IMR-90 (cell line): ENCODE results near the gene DTX3. TPM values are rescaled to one million over a fixed set of nuclear protein-coding genes. Genes with fewer than 3 reads are reported as not detected.

Source experiments
- ATAC-seq: fragments of 200-7000 bp; cut with Tn5 transposase; 2 replicates; pipeline ENCODE4 v1.9.1; 2020; ENCODE audit warnings: low read depth, mild to moderate bottlenecking, moderate library complexity
- BruUV-seq: library from RNA; stranded (reverse); fragments of 400-500 nt; replicated peaks from 2 replicates; lab custom pipeline; 2021; lab: Mats Ljungman, UMichigan
- CTCF ChIA-PET: fragments of 300-600 bp; formaldehyde crosslinking; extraction: SDS; loops from one replicate; lab custom pipeline; 2021; ENCODE audit warnings: antibody characterized with exemption; lab: Yijun Ruan, JAX
- POLR2A ChIA-PET: fragments of 300-600 bp; sonication (Branson Sonifier 250); formaldehyde crosslinking; loops from one replicate; lab custom pipeline; 2022; ENCODE audit warnings: antibody characterized with exemption; ENCODE audit not compliant: unreplicated experiment; lab: Charles Lee
- DNase-seq: peaks from one replicate; pipeline ENCODE4 v3.0.0; 2013
- H2AFZ ChIP-seq: replicated peaks from 2 replicates; pipeline ENCODE3; 2013; ENCODE audit warnings: low read length, mild to moderate bottlenecking; ENCODE audit not compliant: poor library complexity
- H2AK5ac ChIP-seq: 2 replicates; pipeline ENCODE4 v1.6.1; 2013; ENCODE audit warnings: low read depth, low read length, inconsistent platforms
- H2AK9ac ChIP-seq: replicated peaks from 2 replicates; pipeline ENCODE3; 2013; ENCODE audit warnings: mild to moderate bottlenecking, low read depth, low read length, moderate library complexity; ENCODE audit not compliant: poor library complexity
- H2BK120ac ChIP-seq: 2 replicates; pipeline ENCODE4 v1.6.1; 2013; ENCODE audit warnings: low read depth, low read length, inconsistent platforms
- H2BK15ac ChIP-seq: 3 replicates; pipeline ENCODE4 v1.6.1; 2013; ENCODE audit warnings: low read depth, low read length, inconsistent platforms
- H2BK20ac ChIP-seq: 2 replicates; pipeline ENCODE4 v1.6.1; 2013; ENCODE audit warnings: low read depth, mild to moderate bottlenecking, inconsistent platforms, low read length, moderate library complexity
- H2BK5ac ChIP-seq: 2 replicates; pipeline ENCODE4 v1.6.1; 2013; ENCODE audit warnings: mild to moderate bottlenecking, low read depth, low read length, inconsistent platforms; ENCODE audit not compliant: poor library complexity, severe bottlenecking
- H3K14ac ChIP-seq: replicated peaks from 2 replicates; pipeline ENCODE4 v1.6.1; 2013; ENCODE audit warnings: low read depth, low read length, inconsistent platforms
- H3K18ac ChIP-seq: 2 replicates; pipeline ENCODE4 v1.6.1; 2013; ENCODE audit warnings: low read depth, low read length, control low read depth
- H3K23ac ChIP-seq: 2 replicates; pipeline ENCODE4 v1.6.1; 2013; ENCODE audit warnings: low read depth, low read length, inconsistent platforms
- H3K27ac ChIP-seq: 2 replicates; pipeline ENCODE4 v1.5.1; 2013; ENCODE audit warnings: mild to moderate bottlenecking, control low read depth, low read length; ENCODE audit not compliant: insufficient read depth
- H3K27me3 ChIP-seq: 2 replicates; pipeline ENCODE4 v1.6.1; 2013; ENCODE audit warnings: low read length; ENCODE audit not compliant: control insufficient read depth, insufficient read depth
- H3K36me3 ChIP-seq: 2 replicates; pipeline ENCODE4 v1.6.1; 2013; ENCODE audit warnings: low read length, mixed read lengths; ENCODE audit not compliant: control insufficient read depth, insufficient read depth
- H3K4ac ChIP-seq: 2 replicates; pipeline ENCODE4 v1.6.1; 2013; ENCODE audit warnings: low read depth, low read length, inconsistent platforms
- H3K4me1 ChIP-seq: 2 replicates; pipeline ENCODE4 v1.6.1; 2013; ENCODE audit warnings: low read length, mixed read lengths; ENCODE audit not compliant: control insufficient read depth, insufficient read depth
- H3K4me2 ChIP-seq: 2 replicates; pipeline ENCODE4 v1.6.1; 2013; ENCODE audit warnings: low read depth, mild to moderate bottlenecking, control low read depth, low read length, moderate library complexity
- H3K4me3 ChIP-seq: 2 replicates; pipeline ENCODE4 v1.5.1; 2013; ENCODE audit warnings: low read depth, mild to moderate bottlenecking, control low read depth, low read length, moderate library complexity; ENCODE audit not compliant: insufficient read depth
- H3K56ac ChIP-seq: 2 replicates; pipeline ENCODE4 v1.6.1; 2013; ENCODE audit warnings: low read length, inconsistent platforms; ENCODE audit not compliant: insufficient read depth; ENCODE audit errors: extremely low read depth
- H3K79me1 ChIP-seq, 2 experiments: 2 replicates each; pipeline ENCODE4 v1.6.1; 2013; ENCODE audit warnings: low read length in 2 of 2, inconsistent platforms in 1 of 2, low read depth in 1 of 2
- H3K9ac ChIP-seq: 2 replicates; pipeline ENCODE4 v1.6.1; 2013; ENCODE audit warnings: low read depth, low read length, control low read depth
- H3K9me1 ChIP-seq: 2 replicates; pipeline ENCODE4 v1.6.1; 2013; ENCODE audit warnings: low read length, inconsistent platforms; ENCODE audit not compliant: insufficient read depth
- H3K9me3 ChIP-seq: 2 replicates; pipeline ENCODE4 v1.6.1; 2013; ENCODE audit warnings: low read length; ENCODE audit not compliant: control insufficient read depth, insufficient read depth
- H4K20me1 ChIP-seq: 2 replicates; pipeline ENCODE4 v1.6.1; 2013; ENCODE audit warnings: low read length, inconsistent platforms; ENCODE audit not compliant: insufficient read depth
- H4K5ac ChIP-seq: 2 replicates; pipeline ENCODE4 v1.6.1; 2013; ENCODE audit warnings: mild to moderate bottlenecking, low read depth, low read length, control low read depth
- H4K8ac ChIP-seq, 2 experiments: 2 replicates each; pipeline ENCODE4 v1.6.1; 2013; ENCODE audit warnings: low read depth in 2 of 2, low read length in 2 of 2, control low read depth in 1 of 2, inconsistent platforms in 1 of 2
- H4K91ac ChIP-seq: 2 replicates; pipeline ENCODE4 v1.6.1; 2013; ENCODE audit warnings: low read depth, low read length, inconsistent platforms; ENCODE audit not compliant: insufficient read depth
- BHLHE40 ChIP-seq: fragments of 150-350 bp; IDR thresholded peaks from 2 replicates; pipeline ENCODE4 v1.6.1; 2016; ENCODE audit warnings: mild to moderate bottlenecking, low read depth, low read length
- CEBPB ChIP-seq: IDR thresholded peaks from 2 replicates; pipeline ENCODE4 v1.6.1; 2012; ENCODE audit warnings: low read depth, low read length, improper control_type of control experiment
- CHD1 ChIP-seq: IDR thresholded peaks from 2 replicates; pipeline ENCODE4 v1.6.1; 2012; ENCODE audit warnings: low read depth, low read length, improper control_type of control experiment
- FOS ChIP-seq: fragments of 150-350 bp; IDR thresholded peaks from 2 replicates; pipeline ENCODE4 v1.6.1; 2016; ENCODE audit warnings: low read depth, low read length
- MAZ ChIP-seq: IDR thresholded peaks from 2 replicates; pipeline ENCODE4 v1.6.1; 2012; ENCODE audit warnings: low read depth, mild to moderate bottlenecking, low read length, improper control_type of control experiment, moderate library complexity, borderline replicate concordance
- MXI1 ChIP-seq: IDR thresholded peaks from 2 replicates; pipeline ENCODE4 v1.6.1; 2012; ENCODE audit warnings: low read depth, mild to moderate bottlenecking, low read length, moderate library complexity, borderline replicate concordance
- NFE2L2 ChIP-seq: fragments of 150-350 bp; IDR thresholded peaks from 2 replicates; pipeline ENCODE4 v1.6.1; 2016; ENCODE audit warnings: low read depth, mild to moderate bottlenecking, low read length
- POLR2A ChIP-seq: IDR thresholded peaks from 2 replicates; pipeline ENCODE4 v1.6.1; 2012; ENCODE audit warnings: mild to moderate bottlenecking, low read depth, low read length
- RAD21 ChIP-seq: IDR thresholded peaks from 2 replicates; pipeline ENCODE4 v1.6.1; 2012; ENCODE audit warnings: low read length, improper control_type of control experiment
- RCOR1 ChIP-seq: IDR thresholded peaks from 2 replicates; pipeline ENCODE4 v1.6.1; 2012; ENCODE audit warnings: mild to moderate bottlenecking, low read length, improper control_type of control experiment; ENCODE audit not compliant: insufficient replicate concordance
- SMC3 ChIP-seq: fragments of 150-350 bp; IDR thresholded peaks from 2 replicates; pipeline ENCODE4 v1.6.1; 2016; ENCODE audit warnings: low read depth, mild to moderate bottlenecking, antibody characterized with exemption, low read length, moderate library complexity
- dilution Hi-C: fragments of 300-500 bp; cut with HindIII; formaldehyde crosslinking; loops from one replicate; pipeline ENCODE4 v1.14.3; 2018; ENCODE audit warnings: low sequenced_read_pairs; ENCODE audit not compliant: unreplicated experiment
- in situ Hi-C: fragments of 300-500 bp; cut with MboI; formaldehyde crosslinking; loops from 3 replicates; pipeline ENCODE4 v1.14.3; 2019; ENCODE audit warnings: low sequenced_read_pairs, inconsistent platforms, mixed read lengths
- intact Hi-C: fragments of 100-400 bp; cut with micrococcal nuclease; formaldehyde crosslinking; loops from 2 replicates; pipeline ENCODE4 v1.10.0; 2022
- polyA plus RNA-seq, 3 experiments: library from polyadenylated mRNA; depleted of rRNA; stranded (reverse); fragments of >200 nt; gene quantifications; 2 replicates each; pipeline ENCODE4 v1.2.3, GENCODE V29; 2012; ENCODE audit warnings: low replicate concordance in 1 of 3
- total RNA-seq: library from RNA; depleted of rRNA; stranded (reverse); fragments of >200 nt; gene quantifications from 2 replicates; pipeline ENCODE4 v1.2.3, GENCODE V29; 2012
- TF ChIP-seq, protein P1 (sequence below): fragments of 150-350 bp; IDR thresholded peaks from 2 replicates; pipeline ENCODE4 v1.6.1; 2016; ENCODE audit warnings: low read depth, mild to moderate bottlenecking, low read length, moderate library complexity, borderline replicate concordance
- TF ChIP-seq, protein P2 (sequence below): fragments of 150-350 bp; IDR thresholded peaks from 2 replicates; pipeline ENCODE4 v1.6.1; 2017; ENCODE audit warnings: mild to moderate bottlenecking, antibody characterized with exemption, low read length, low read depth

Gene DTX3
- total and polyA plus RNA-seq, 2 of the 4 experiments (the other 2 are of a cell fraction): 2.9 to 14.6 TPM

DNA sequence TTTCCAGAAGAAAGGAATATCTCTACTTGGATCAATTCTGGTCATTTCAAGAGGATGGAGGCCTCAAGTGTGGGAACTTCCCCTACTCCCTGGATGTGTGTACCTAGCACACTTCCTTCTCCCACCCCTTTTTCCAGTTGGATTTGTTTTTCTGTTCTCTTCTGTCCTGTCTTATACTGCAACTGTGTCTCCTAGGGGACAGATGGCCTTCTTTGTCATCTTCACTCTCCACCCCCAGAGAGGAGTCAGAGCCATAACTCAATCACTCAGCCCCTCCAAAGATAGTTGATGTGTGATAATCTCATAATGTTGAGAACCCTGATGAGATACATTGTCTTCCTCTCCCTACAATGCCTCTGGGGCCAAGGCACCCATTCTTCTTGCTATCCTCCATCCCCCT is 2.1 kb upstream of the DTX3 start:
- Histone ChIP-seq H3K79me1 (peaks cover 9 to 19% of the 10 kb centered on the region in 2 experiments), H3K9ac (no peak overlapping the region), H3K18ac (no peak overlapping the region), H2AK9ac (no peak overlapping the region), H2AFZ (no peak overlapping the region), H4K20me1 (no peaks in the 10 kb centered on the region), H3K9me1 (peaks cover 10% of the 10 kb centered on the region; the same call in 1 of the 2 replicates), H3K36me3 (peaks cover 16% of the 10 kb centered on the region), H2BK15ac (no peak overlapping the region), H2AK5ac (no peak overlapping the region), H4K8ac (no peak overlapping the region), H3K23ac (no peak overlapping the region), H2BK120ac (no peak overlapping the region), H3K4me3 (no peak overlapping the region), H3K27ac (no peak overlapping the region), H2BK20ac (no peak overlapping the region), H3K56ac (no peak overlapping the region), H4K91ac (no peak overlapping the region), H3K9me3 (no peaks in the 10 kb centered on the region), H4K5ac (no peak overlapping the region), H3K14ac (no peak overlapping the region), H3K27me3 (no peaks in the 10 kb centered on the region), H3K4me2 (no peak overlapping the region), H2BK5ac (no peak overlapping the region), H3K4ac (no peak overlapping the region), H3K4me1 (peaks cover 11% of the 10 kb centered on the region)
- in situ Hi-C loops: no loop called here
- TF ChIP-seq, protein P1, sequence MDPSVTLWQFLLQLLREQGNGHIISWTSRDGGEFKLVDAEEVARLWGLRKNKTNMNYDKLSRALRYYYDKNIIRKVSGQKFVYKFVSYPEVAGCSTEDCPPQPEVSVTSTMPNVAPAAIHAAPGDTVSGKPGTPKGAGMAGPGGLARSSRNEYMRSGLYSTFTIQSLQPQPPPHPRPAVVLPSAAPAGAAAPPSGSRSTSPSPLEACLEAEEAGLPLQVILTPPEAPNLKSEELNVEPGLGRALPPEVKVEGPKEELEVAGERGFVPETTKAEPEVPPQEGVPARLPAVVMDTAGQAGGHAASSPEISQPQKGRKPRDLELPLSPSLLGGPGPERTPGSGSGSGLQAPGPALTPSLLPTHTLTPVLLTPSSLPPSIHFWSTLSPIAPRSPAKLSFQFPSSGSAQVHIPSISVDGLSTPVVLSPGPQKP: no peak
- TF ChIP-seq FOS (no peak), CEBPB (no peak), MXI1 (no peak), SMC3 (no peak), MAZ (no peak), CHD1 (no peak), RAD21 (no peak), POLR2A (no peak), RCOR1 (no peak), BHLHE40 (no peak), NFE2L2 (no peak)
- TF ChIP-seq, protein P2, sequence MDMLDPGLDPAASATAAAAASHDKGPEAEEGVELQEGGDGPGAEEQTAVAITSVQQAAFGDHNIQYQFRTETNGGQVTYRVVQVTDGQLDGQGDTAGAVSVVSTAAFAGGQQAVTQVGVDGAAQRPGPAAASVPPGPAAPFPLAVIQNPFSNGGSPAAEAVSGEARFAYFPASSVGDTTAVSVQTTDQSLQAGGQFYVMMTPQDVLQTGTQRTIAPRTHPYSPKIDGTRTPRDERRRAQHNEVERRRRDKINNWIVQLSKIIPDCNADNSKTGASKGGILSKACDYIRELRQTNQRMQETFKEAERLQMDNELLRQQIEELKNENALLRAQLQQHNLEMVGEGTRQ: no peak
- no peak for DNase-seq
- intact Hi-C loops: no loop called here
- CTCF ChIA-PET: no interaction called here
- POLR2A ChIA-PET: no interaction called here
- no peak for ATAC-seq
- no TSS peak for BruUV-seq
- dilution Hi-C loops: no loop called here
